Measurements from ENCODE around the gene DLGAP1.

DLGAP1 gene

DNA sequence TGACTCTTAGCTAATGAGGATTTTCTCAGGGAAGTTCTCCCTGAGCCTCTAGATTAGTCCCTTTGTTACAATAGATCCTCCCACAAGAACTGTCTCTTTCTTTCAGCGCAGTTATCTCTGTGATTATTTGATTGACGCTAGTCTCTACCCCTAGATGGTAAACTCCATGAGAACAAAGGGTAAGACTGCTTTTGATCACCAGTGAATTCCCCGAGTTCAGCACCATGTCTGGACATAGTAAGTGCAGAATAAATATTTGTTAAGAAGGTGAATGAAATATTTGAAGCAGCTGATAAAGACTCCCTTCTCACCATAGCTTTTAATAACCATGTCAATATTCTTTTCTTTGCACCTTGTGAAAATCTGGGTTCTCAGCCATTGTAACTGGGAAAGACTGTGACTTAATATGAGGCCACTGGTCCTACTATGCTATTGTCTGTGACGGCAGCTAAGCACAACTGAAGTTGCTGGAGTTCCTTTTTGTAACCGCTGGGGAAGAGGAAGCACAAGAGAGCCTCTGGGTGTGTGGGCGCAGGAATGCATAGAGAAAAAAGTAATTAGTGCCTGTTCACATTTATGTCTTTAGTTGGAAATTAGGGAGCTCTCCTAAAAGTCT lies 790.4 kb downstream of the DLGAP1 start:
- H3K36me3 ChIP-seq = no peaks in the 10 kb centered on the region
- TF ChIP-seq CTCF (IDR thresholded peaks at IDR 0.05; ENCODE audit: low read depth, low read length) = no peak

GRCh38 chr18:3663870-3664512 lies 791.1 kb downstream of the DLGAP1 start:
- DNase-seq = no peak
- Histone ChIP-seq H3K4me1 (no peaks in the 10 kb centered on the region), H3K4me3 (ENCODE audit: low read depth, low read length) (no peak overlapping the region), H3K36me3 (no peaks in the 10 kb centered on the region), H3K27me3 (no peaks in the 10 kb centered on the region), H3K9me3 (no peaks in the 10 kb centered on the region)
- no peak for TF ChIP-seq CTCF (IDR thresholded peaks at IDR 0.05; ENCODE audit: low read depth, low read length)

More for the DNA sequence above, 790.4 kb downstream of the DLGAP1 start:
- DNase-seq = no peak
- Histone ChIP-seq H3K4me1 (no peaks in the 10 kb centered on the region), H3K27me3 (no peaks in the 10 kb centered on the region), H3K4me3 (ENCODE audit: low read depth, low read length) (no peak overlapping the region), H3K9me3 (no peaks in the 10 kb centered on the region)

DNA sequence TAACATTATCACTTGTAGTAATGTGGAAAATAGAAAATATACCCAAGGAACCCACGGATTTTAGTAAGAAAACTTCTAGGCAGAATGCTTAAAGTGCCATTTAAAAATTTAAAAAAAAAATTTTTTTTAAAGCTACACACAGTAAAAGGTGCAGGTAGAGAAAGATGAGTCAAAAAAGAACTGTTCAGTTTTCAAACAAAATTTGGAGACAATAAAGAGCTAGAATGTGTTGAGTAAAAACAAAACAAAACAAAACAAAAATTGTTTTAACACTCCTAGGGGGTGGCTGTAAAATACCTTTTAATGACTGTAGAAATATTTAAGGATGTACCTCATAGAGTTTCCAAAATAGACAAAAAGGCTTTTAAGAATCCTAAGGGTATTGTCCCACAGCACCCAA lies 793.1 kb downstream of the DLGAP1 start:
- DNase-seq = no peak
- Histone ChIP-seq H3K36me3 (no peaks in the 10 kb centered on the region), H3K4me1 (no peaks in the 10 kb centered on the region), H3K4me3 (ENCODE audit: low read depth, low read length) (no peak overlapping the region), H3K9me3 (no peaks in the 10 kb centered on the region), H3K27me3 (no peaks in the 10 kb centered on the region)
- no peak for TF ChIP-seq CTCF (IDR thresholded peaks at IDR 0.05; ENCODE audit: low read depth, low read length)

- TF ChIP-seq CTCF (IDR thresholded peaks at IDR 0.05; ENCODE audit: low read depth, low read length) = no peak
- H3K9me3 ChIP-seq = no peaks in the 10 kb centered on the region
- no peaks in the 10 kb centered on the region for H3K36me3 ChIP-seq
- no peaks in the 10 kb centered on the region for H3K27me3 ChIP-seq
- no peak overlapping the region for H3K4me3 ChIP-seq (ENCODE audit: low read depth, low read length)
- H3K4me1 ChIP-seq = no peaks in the 10 kb centered on the region
- DNase-seq = no peak
Measured at GRCh38 chr18:3660739-3661515, 794.2 kb downstream of the DLGAP1 start.

DNA sequence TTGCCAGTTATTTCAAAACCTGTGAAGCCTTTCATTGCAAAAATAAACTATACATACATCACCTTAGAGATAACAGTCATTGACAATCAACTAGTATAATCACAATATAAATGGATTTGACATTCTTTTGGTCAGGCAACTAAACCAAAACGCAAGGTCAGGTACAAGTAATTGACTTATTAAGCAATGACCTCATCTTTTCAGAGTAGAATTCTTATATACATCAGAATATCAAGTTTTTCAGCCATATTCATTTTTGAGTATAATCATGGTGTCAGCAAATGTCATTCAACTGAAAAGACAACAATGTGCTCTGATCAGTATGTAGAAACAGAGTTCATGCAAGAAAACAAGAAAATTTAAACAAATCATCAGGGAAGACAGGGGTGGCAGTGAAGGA lies 796.6 kb downstream of the DLGAP1 start:
- Histone ChIP-seq H3K27me3 (no peaks in the 10 kb centered on the region), H3K9me3 (no peaks in the 10 kb centered on the region), H3K4me3 (ENCODE audit: low read depth, low read length) (no peak overlapping the region), H3K4me1 (no peaks in the 10 kb centered on the region; the same call in 1 of the 2 replicates), H3K36me3 (no peaks in the 10 kb centered on the region)
- TF ChIP-seq CTCF (IDR thresholded peaks at IDR 0.05; ENCODE audit: low read depth, low read length) = no peak
- no peak for DNase-seq
